ENCODE data around the gene SLC1A5.

- TF ChIP-seq EZH2 (IDR thresholded peaks at IDR 0.05; ENCODE audit: borderline replicate concordance, low read length) = no peak
- TF ChIP-seq, protein P1, sequence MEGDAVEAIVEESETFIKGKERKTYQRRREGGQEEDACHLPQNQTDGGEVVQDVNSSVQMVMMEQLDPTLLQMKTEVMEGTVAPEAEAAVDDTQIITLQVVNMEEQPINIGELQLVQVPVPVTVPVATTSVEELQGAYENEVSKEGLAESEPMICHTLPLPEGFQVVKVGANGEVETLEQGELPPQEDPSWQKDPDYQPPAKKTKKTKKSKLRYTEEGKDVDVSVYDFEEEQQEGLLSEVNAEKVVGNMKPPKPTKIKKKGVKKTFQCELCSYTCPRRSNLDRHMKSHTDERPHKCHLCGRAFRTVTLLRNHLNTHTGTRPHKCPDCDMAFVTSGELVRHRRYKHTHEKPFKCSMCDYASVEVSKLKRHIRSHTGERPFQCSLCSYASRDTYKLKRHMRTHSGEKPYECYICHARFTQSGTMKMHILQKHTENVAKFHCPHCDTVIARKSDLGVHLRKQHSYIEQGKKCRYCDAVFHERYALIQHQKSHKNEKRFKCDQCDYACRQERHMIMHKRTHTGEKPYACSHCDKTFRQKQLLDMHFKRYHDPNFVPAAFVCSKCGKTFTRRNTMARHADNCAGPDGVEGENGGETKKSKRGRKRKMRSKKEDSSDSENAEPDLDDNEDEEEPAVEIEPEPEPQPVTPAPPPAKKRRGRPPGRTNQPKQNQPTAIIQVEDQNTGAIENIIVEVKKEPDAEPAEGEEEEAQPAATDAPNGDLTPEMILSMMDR (IDR thresholded peaks at IDR 0.05; ENCODE audit: low read length) = no peak
Observed at GRCh38 chr19:46761418-46761831, 27.0 kb downstream of the SLC1A5 start.
